HG03521 (cell line): ENCODE data around the gene PHF24.
"Not testable (repeated sequence)": the region's sequence is repeated elsewhere in the genome, so short reads cannot be mapped to it uniquely, and the experiment has no call there.

Experiments used
- ATAC-seq: cut with Tn5 transposase; IDR thresholded peaks from one replicate; pipeline ENCODE4 v1.9.1; 2021; ENCODE audit warnings: mild to moderate bottlenecking, moderate library complexity; ENCODE audit not compliant: unreplicated experiment

The PHF24 gene

DNA sequence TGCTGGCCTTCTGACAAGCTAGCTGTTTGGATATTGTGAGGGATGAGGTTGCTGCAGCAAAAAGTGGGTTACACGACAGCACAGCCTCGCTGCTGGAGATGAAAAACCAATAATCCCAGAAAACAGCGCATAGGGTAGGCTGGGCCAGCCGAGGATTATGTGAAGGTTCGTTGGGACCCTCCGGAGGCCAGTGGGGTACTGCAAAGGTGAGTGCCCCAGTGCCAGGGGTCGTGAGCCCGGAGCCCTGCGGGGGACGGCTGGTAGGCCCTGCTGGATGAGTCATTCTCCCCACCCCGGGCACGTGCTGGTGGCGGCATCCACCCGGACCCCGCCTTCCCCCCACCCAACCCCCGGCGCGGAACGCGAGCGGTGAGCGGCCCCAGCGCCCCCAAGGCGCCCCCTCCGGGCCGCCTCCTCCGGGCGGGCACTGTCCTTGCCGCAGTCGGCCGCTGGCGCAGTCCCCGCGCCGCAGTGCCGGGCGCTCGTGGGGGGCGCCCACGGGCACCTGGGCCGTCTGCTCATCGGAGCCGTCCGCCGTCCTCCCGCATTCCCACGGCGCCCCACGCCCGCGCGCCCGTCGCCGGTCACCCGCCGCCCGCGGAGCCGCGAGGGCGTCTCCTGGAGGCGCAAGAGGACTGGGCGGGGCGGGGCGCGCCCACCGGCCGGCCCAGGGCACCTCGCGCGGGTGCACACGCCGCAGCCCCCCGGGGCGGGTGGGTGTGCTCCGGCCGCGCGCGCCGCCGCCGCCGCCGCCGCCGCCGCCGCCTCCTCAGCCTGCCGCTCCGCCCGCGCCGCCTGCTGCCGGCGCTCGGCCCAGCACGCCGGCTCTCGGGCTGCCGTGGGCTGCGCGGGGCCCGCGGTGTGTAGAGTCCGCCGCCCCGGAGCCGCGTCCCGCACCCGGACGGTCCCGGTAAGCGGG lies at the start of gene PHF24:
Gene PHF24, plus strand, starts transcription at position 794 of the 919 bp plus-strand sequence. CDS start 13,014 bp downstream, outside the sequence.
- no peak for ATAC-seq

DNA sequence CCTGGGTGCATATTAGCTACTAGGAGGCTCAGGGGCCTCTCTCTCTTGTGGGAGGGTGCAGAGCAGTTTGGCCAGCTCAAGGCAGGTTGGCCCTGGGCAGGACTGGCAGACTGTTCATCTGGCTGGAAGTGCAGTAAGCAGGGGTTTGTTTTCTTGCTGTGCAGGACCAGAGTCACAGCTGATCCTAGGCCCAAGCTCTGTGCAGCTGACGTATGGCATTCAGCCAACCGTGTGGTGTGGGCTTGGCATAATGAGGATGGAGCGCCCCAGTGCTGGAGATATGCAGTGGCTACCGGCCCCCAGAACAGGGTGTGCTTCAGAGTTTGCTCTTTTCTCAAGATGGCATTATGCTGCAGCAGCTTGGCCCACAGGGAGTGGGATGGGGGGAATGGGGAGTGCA lies 31.0 kb upstream of the PHF24 start:
- ATAC-seq = no peak

DNA sequence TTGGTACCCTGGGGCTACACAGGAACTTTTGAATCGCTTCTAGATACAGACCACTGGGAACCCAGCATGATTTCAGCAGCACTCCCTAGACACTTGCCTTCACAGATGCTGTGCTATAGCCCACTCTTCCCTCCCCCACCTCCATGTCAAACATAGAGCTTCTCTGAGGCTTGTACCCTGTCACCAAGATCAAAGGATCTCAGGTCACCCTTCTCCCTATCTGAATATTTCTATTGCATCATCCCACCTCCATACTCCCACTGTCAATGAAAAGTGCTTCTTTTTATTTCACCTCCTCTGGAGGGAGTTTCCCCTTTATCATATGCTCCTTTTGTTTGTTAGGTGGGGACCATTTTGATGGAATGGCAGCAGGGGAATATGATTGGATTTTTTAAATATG lies 29.2 kb upstream of the PHF24 start:
- ATAC-seq = no peak

DNA sequence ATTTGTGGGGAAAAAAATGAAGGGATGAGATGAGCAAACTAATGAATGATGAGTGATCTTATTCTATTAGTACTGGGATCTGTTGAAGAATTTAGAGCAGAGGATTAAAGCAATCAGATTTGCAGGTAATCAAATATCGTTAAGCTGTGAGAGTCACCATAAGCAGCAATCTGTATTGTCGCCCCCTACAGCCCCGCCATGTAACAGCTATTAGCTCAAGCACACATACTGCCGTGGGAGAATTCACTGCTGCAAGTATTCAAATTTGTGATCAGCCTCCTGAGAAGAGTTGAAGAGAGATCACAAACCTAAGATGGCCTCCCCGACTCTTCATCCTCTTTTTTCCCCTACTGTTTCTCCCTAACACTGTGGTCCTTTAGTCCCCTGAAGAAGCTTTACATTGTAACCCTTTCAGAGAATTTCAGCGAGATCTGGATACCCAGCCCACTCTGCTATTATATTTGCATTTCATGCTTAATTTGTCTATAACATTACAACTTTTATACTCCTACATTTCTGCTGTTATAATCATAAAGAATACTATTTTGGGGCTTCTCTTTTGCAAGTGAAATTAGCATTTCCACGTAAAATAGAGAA lies 28.5 kb upstream of the PHF24 start:
- ATAC-seq = no peak

DNA sequence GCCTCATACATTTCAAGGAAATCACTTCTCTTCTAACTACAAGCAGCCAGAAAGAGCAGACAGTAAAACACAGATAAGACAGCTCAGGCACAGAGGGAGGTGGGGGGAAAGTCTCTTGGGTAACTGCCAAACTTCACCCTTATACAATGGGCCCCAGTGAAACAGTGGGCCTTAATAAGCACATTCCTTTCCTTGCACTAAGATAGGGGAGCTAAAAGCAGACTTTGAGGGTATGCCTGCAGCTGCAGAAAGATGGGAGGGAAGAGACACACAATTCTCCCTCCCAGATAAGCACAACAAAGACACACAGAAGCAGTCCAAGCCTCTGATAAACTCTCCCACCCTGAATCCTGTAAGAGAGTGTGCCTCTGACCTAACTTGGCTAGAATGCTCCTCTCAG lies 18.1 kb upstream of the PHF24 start:
- ATAC-seq = not testable (repeated sequence)

DNA sequence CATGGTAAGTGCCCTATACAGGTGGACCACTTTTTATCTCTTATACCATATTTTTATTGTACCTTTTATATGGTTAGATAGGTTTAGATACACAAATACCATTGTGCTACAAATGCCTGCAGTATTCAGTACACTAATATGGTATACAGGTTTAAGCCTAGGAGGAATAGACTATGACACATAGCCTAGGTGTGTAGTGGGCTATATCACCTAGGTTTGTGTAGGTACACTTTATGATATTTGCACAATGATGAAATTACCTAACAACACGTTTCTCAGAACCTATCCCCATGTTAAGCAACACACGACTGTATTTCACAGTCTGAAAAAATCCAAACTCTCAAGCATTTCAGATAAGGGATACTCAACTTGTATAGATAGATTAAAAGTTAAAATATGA lies 9.6 kb upstream of the PHF24 start:
- no peak for ATAC-seq

DNA sequence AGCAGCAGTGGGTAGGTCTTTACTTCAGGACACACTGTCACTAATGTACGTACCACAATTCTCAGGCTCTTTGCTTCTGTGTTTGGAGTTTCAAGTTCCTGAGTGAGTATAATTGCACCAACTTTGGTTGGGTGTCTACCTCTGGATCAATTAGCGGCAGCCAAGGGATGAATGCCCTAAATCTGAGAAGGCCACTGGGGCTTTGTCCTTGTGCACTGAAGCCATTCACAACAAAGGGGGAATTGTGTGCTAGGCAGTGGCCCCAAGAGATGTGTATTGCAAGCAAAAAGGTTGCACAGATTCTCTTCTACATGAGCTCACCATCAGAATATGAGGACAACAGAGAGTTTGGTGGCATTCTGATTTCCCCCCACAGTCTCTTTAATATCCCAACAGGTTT lies 3.9 kb upstream of the PHF24 start:
- ATAC-seq = no peak

DNA sequence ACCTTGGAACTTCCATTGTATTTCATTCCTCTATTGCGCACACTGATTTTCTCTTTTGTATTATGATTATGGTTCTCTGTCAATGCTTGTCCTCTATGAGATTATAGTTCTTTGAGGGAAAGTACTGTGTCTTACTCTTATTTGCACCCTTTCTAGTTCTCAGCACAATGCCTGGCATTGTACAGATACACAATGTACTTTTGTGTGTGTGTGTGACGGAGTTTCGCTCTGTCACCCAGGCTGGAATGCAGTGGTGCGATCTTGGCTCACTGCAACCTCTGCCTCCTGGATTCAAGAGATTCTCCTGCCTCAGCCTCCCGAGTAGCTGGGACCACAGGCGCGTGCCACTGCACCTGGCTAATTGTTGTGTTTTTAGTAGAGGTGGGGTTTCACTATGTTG lies 2.0 kb upstream of the PHF24 start:
- not testable (repeated sequence) for ATAC-seq

DNA sequence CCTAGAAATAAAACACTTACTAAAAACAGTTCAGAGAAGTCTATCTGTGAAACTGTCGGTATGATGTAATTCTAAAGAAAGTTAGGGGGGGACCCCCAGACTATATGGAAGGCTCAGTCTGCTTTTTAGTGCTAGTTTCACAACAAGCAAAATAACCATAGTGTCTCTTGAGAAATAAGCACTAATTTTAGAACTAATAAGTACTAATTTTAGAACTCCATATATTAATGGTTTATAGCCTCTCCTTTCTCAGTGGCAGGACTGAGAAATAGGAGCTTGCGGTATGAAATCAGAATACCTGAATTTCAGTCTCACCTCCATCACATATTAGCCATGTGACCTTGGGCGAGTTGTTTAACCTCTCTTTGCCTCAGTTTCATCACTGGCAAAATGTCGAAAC lies 1.4 kb upstream of the PHF24 start:
- ATAC-seq = no peak

DNA sequence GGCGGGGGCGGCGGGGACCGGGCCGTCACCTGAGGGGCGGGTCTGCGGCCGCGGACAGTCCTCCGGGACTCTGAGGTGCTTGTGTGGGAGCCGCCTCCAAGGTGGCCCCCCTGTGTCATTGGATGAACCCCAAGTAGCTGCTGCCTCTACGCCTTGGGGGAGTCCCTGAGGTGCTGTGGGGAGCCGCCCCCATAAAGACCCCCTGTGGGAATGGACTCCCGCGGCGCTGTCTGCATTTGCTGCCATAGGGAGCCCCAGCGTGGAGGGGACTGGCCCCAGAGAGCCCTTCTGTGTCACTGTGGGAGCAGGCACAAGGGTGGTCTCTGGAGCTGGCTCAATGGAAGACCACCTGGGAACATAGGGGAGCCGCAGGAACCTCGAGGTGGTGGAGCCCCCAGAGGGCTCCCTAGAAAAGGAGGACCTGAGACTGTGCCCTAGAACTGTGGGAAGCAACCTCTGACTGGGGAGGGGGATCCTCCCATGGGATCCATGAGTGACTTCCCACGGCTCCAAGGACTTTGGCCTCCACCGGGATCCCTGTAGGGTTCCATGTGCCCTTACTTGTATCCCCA lies 412 bp downstream of the PHF24 start:
- ATAC-seq = no peak

DNA sequence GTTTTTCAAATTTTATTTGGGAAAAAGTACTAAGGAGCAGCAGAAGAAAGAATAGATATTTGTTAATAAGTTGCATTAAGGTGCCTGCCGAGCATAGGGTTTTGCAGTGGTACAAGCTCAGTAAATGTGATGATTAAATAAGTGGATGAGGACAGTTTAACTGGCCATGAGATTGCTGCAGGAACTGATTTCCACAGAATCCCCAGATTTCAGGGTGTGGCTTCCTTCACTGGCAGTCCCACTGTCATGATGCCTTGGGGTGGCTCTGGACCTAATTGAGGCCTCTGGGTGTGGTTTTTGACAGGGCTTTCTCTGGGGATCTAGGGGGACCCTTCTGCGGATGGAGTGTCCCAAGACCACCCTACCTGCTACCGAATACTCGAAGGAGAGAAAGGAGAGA lies 1.4 kb downstream of the PHF24 start:
- ATAC-seq = no peak

DNA sequence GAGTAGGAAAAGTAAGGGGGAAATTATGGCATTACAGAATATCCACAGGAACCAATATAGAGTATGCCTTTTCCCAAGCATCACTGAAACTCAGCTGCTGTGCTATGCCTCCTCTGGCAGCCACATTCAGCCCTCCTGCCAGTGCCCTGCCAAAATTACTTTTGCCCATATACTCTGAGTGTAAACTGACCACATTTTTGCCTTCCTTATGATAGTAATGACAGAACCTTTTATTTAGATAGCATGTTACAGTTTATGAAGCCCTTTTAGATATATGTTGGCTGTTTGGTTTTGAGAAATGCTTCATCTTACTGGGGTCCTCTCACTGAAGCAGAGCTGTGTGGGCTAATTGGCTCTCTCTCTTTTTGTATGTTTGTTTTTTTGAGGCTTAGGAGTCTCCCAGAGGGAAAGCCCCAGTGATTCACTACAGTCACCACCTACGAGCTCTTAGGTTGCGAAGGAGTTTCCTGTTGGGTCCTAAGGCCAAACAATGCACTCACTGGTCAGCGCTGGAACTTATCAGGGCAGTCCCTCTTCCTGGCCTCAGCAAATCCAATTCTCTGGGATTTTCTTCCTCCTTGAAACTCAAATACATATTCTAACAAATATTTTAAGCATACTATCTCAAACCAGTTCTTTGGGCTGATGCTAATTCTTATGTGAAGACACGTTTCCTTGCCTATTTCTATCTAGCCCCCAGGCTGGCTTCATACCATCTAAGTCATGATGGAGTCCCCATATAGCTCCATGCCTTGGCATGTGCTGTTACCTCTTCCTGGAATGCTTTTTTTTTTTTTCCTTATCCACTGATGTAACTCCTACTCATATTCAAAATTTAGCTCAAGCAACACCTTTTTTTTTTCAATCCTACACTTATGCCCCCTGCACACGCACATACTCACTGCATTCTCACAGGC lies 3.7 kb downstream of the PHF24 start:
- no peak for ATAC-seq

DNA sequence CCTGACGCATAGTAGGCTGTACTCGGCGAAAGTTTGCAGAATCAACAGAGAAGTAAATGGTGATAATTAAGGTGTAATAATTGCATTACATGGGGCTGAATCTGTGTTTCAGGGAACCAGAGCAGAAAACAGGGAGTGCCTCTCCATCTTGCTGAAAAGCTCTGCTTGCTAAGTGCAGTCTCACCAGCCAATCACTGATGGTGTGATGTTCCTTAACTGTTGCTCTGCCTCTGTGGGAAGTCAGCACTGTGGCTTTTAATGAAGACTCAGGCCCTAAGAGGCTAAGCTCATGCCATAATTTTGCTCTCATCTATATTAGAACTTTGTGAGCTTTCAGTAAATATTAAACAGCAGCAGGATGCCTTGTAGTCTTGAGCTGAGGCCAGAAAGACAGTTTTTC lies 4.5 kb downstream of the PHF24 start:
- no peak for ATAC-seq

DNA sequence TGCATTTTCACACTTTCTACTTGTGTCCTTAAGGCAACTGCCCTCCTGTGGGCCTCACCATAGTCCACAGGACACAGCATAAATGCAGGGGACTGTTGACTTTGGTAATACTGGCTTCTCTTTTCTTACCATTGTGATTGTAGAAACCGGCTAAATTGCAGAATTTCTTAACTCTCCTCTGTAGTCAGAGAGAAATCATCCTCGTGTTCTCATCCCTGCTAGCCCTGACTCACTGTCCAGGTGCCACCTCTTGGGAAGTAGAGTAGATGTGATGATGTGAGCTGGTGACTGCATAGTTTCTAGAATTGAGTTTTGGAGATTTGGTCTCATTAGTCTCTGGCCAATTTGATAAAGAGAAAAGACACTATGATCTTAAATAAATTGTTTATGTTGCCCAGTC lies 5.5 kb downstream of the PHF24 start:
- ATAC-seq = no peak

DNA sequence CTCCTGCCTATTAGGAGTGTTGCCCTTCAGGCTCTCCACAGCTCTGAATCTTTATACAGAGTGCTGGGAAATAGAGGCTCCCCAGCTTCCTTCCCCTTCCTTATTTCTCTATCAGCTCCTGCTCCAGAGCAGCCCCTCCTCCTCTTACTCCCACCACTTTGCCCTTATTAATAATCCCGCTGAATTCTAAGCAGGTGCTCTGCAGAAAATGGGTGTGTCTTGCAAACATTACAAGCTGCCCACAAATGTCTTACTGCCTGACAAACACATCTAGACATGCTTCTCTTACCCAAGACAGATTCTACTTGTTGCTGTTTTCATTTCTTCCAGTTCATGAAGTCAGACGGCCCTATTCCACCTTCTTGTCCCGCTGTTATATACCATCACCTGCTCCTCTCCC lies 6.4 kb downstream of the PHF24 start:
- ATAC-seq = no peak

DNA sequence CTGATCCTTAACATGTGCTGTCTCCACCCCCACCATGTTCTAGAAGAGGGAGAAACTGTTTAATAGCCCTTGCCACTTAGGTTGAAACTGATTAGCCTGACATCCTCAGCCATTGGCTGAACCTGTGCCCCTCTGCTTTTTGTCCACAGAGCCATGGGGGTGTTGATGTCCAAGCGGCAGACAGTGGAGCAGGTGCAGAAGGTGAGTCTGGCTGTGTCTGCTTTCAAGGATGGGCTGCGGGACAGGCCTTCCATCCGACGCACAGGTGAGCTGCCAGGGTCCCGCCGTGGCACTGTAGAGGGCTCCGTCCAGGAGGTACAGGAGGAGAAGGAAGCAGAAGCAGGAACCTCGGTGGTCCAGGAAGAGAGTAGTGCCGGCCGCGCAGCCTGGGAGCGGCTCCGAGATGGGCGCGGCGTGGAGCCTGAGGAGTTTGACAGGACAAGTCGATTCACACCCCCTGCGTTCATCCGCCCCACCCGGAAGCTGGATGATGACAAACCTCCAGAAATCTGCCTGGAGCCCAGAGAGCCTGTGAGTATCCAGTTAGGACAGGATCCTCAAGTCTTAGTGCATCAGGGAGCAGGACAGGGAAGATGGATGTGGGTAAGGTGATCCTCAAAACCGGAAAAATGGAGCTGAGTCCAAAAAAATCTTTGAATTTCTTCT lies 13.2 kb downstream of the PHF24 start:
- ATAC-seq = no peak

DNA sequence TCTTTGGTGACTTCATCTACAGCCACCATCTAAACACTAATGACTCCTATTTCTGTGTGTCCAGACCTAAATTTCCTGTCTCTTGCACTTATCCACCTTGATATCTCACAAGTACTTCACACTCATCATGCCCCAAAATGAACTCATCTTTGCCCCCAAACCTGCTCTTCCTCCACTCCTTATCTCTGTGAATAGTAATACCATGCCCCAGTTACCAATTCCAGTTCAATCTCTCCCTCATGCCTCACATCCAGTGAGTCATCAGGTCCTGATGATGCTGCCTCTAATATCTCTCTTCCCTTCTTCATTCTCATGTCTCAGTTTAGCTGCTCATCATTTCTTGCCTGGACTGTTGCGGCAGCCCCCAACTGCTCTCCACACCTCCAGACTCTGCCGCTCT lies 16.6 kb downstream of the PHF24 start:
- no peak for ATAC-seq

DNA sequence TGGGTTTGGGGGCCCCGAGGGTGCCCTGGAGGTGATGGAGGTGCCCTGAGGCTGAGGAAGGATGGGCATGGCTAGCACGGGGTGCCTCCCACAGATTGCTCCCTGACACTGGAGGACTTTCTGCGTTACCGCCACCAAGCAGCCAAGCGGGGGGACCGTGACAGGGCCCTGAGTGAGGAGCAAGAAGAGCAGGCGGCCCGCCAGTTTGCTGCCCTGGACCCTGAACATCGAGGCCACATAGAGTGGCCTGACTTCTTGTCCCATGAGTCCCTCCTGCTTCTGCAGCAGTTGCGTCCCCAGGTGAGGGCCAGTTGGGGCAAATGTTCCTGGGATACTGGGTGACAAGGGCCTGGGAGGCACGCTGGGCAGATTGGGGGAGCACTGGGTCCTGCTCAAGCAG lies 18.4 kb downstream of the PHF24 start:
- ATAC-seq = no peak

DNA sequence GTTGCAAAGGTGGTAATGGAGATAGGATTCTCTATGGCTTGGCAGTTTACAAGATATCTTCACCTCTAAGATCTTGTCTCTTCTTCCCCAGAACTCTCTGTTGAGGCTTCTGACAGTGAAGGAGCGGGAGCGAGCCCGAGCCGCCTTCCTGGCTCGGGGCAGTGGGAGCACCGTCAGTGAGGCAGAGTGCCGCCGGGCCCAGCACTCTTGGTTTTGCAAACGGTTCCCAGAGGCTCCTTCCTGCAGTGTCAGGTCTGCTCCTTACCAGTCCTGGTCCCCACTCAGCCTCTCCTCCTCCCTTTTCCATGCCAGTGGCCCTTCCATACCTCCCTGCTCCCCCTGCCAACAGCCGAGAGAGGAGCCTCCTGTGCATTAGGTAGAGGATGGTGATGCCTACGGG lies 18.9 kb downstream of the PHF24 start:
- no peak for ATAC-seq

DNA sequence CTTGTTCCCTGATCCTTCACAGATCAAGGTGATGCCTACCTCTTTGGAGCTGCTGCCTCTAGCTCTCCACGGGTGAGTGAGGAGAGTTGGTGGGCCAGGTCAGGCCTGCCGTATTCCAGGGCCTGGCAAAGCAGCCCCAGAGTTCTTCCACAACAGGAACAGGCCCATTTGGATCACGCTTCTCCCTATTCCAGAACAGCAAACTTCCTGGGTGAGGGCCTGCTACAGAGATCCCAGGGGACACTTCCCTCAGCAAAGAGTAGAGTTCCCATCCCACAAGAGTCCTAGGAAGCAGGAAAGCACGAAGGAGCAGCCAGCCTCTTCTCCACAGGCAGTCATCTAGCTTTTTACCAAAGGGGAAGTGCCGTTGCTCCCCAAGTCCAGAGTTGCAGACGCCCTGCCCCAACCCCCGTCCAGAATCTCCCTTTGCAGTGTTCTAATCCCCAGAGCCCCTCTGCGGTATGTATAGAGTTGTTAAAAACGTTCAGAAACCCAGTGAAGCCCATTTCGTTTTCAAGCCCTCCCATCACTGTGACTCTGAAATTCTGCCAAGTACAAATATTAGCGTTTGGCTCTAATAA lies 22.2 kb downstream of the PHF24 start:
- ATAC-seq = no peak
